ENCODE measurements around the gene MAML3. TPM values are rescaled to one million over a fixed set of nuclear protein-coding genes. Genes with fewer than 3 reads are reported as not detected.

The MAML3 gene
- total and polyA plus RNA-seq, 2 experiments from 2014 or later, result 4.1 to 11.2 TPM

GRCh38 chr4:139809757-139810140 lies 344.2 kb downstream of the MAML3 start:
- Histone ChIP-seq H3K4me3 (no peak overlapping the region), H3K9me3 (ENCODE audit: low read depth) (peaks cover 6% of the 10 kb centered on the region), H3K79me2 (peaks cover 9% of the 10 kb centered on the region), H3K4me2 (peak overlapping the region; percentile 19), H4K20me1 (ENCODE audit: insufficient read depth, poor library complexity, severe bottlenecking) (no peaks in the 10 kb centered on the region), H3K4me1 (ENCODE audit: insufficient read depth) (peaks cover 27% of the 10 kb centered on the region), H2AFZ (no peak overlapping the region), H3K9me2 (replicated peaks; ENCODE audit: insufficient read depth) (no peaks in the 10 kb centered on the region), H3K36me3 (replicated peaks; ENCODE audit: insufficient read depth, low read depth) (no peaks in the 10 kb centered on the region), H3K27me3 (no peaks in the 10 kb centered on the region), H3K27ac (peak overlapping the region; percentile 48)
- WGBS (ENCODE audit: low lambda C conversion rate, missing lambda C conversion rate), result 87% methylated on average over 3 of the region's 3 CpGs
- no peak for TF ChIP-seq EZH2phosphoT487 (IDR thresholded peaks at IDR 0.05; ENCODE audit: low read depth, severe bottlenecking, unreplicated experiment)
- no peak for TF ChIP-seq EZH2 (IDR thresholded peaks at IDR 0.05; ENCODE audit: borderline replicate concordance)
- TF ChIP-seq, protein P1, sequence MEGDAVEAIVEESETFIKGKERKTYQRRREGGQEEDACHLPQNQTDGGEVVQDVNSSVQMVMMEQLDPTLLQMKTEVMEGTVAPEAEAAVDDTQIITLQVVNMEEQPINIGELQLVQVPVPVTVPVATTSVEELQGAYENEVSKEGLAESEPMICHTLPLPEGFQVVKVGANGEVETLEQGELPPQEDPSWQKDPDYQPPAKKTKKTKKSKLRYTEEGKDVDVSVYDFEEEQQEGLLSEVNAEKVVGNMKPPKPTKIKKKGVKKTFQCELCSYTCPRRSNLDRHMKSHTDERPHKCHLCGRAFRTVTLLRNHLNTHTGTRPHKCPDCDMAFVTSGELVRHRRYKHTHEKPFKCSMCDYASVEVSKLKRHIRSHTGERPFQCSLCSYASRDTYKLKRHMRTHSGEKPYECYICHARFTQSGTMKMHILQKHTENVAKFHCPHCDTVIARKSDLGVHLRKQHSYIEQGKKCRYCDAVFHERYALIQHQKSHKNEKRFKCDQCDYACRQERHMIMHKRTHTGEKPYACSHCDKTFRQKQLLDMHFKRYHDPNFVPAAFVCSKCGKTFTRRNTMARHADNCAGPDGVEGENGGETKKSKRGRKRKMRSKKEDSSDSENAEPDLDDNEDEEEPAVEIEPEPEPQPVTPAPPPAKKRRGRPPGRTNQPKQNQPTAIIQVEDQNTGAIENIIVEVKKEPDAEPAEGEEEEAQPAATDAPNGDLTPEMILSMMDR (IDR thresholded peaks at IDR 0.05; ENCODE audit: poor library complexity), result no peak
- no peak for DNase-seq (ENCODE audit: low spot score)

- Histone ChIP-seq H3K9me2 (replicated peaks; ENCODE audit: insufficient read depth) (no peaks in the 10 kb centered on the region), H3K4me2 (peak overlapping the region; percentile 19), H3K27ac (peak overlapping the region; percentile 48), H3K36me3 (replicated peaks; ENCODE audit: insufficient read depth, low read depth) (no peaks in the 10 kb centered on the region), H3K4me3 (no peak overlapping the region), H3K4me1 (ENCODE audit: insufficient read depth) (peaks cover 20% of the 10 kb centered on the region), H4K20me1 (ENCODE audit: insufficient read depth, poor library complexity, severe bottlenecking) (no peaks in the 10 kb centered on the region), H2AFZ (no peak overlapping the region), H3K9me3 (ENCODE audit: low read depth) (peaks cover 6% of the 10 kb centered on the region), H3K27me3 (no peaks in the 10 kb centered on the region), H3K79me2 (peaks cover 9% of the 10 kb centered on the region)
- 39% methylated on average over 11 of the region's 11 CpGs for WGBS (ENCODE audit: low lambda C conversion rate, missing lambda C conversion rate)
- DNase-seq (ENCODE audit: low spot score), result no peak
- no peak for TF ChIP-seq EZH2 (IDR thresholded peaks at IDR 0.05; ENCODE audit: borderline replicate concordance)
- no peak for TF ChIP-seq EZH2phosphoT487 (IDR thresholded peaks at IDR 0.05; ENCODE audit: low read depth, severe bottlenecking, unreplicated experiment)
- TF ChIP-seq, protein P1 (IDR thresholded peaks at IDR 0.05; ENCODE audit: poor library complexity), result no peak
Measured at GRCh38 chr4:139808808-139809756, 344.9 kb downstream of the MAML3 start.

DNA sequence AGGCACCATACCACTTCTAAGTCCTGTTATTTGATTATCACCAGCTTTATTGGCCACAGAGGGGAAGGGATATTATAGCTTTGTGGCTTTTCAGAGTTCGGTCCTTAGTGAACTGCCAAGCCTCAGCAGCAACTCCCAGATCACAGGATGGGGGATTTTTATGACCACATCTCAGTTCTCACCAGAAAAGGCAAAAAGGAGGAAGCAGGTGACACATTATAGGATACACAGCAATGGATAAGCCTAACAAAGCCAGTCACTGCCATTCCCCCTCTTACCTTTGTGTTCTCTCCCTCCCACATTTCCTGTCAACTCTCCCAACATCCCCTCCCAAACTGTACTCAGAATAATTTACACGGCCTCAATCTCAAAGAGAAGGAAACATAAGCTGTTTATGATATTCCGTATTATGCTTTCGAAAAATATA lies 345.6 kb downstream of the MAML3 start:
- H3K27ac ChIP-seq, result peak overlapping the region; percentile 48

More for the DNA sequence above, 345.6 kb downstream of the MAML3 start:
- H2AFZ ChIP-seq, result no peak overlapping the region
- H3K9me2 ChIP-seq (replicated peaks; ENCODE audit: insufficient read depth), result no peaks in the 10 kb centered on the region
- no peaks in the 10 kb centered on the region for H3K36me3 ChIP-seq (replicated peaks; ENCODE audit: insufficient read depth, low read depth)
- no peak for DNase-seq (ENCODE audit: low spot score)
- peaks cover 19% of the 10 kb centered on the region for H3K4me1 ChIP-seq (ENCODE audit: insufficient read depth)
- peak overlapping the region; percentile 19 for H3K4me2 ChIP-seq
- H3K4me3 ChIP-seq, result no peak overlapping the region
- no peaks in the 10 kb centered on the region for H3K27me3 ChIP-seq
- no peaks in the 10 kb centered on the region for H4K20me1 ChIP-seq (ENCODE audit: insufficient read depth, poor library complexity, severe bottlenecking)
- H3K79me2 ChIP-seq, result peaks cover 9% of the 10 kb centered on the region
- TF ChIP-seq, protein P1 (IDR thresholded peaks at IDR 0.05; ENCODE audit: poor library complexity), result no peak
- peaks cover 6% of the 10 kb centered on the region for H3K9me3 ChIP-seq (ENCODE audit: low read depth)
- WGBS (ENCODE audit: low lambda C conversion rate, missing lambda C conversion rate), result 57% methylated on average over 4 of the region's 4 CpGs

Data from hepatocyte (in vitro differentiated cells).